ENCODE measurements around the gene GNAO1.

The GNAO1 gene

DNA sequence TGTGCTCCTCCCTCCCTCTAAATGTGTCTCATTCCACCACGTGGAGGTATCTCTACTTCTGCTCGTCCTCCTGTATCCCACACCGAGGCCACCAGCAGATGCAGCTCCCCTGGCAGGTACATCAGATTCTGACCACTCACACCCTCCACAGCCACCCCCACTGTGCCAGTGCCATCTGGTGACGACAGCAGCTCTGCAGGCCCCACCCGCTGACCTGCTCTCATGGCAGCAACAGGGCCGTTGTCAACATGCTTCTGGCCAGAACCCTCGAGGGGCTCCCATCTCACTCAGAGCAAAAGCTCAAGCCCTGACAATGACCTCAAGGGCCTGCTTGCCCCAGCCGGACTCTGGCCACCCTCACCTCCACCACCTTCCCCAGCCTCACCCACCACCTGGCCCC is 140.6 kb downstream of the GNAO1 start:
- H3K36me3 ChIP-seq (ENCODE audit: control insufficient read depth, low read depth, low read length): no peaks in the 10 kb centered on the region
- no peak overlapping the region for H3K27ac ChIP-seq (ENCODE audit: low read length)
- no peak overlapping the region for H3K9ac ChIP-seq (ENCODE audit: low read length)
- no peaks in the 10 kb centered on the region for H3K27me3 ChIP-seq (ENCODE audit: control insufficient read depth, insufficient read depth, low read length)
- no peak overlapping the region for H3K4me3 ChIP-seq (ENCODE audit: low read length)
- H3K4me1 ChIP-seq (ENCODE audit: control insufficient read depth, low read depth, low read length): no peaks in the 10 kb centered on the region
- H3K9me3 ChIP-seq (ENCODE audit: control insufficient read depth, low read depth, low read length): no peaks in the 10 kb centered on the region

- Histone ChIP-seq H3K9me3 (ENCODE audit: control insufficient read depth, low read depth, low read length) (no peaks in the 10 kb centered on the region), H3K27me3 (ENCODE audit: control insufficient read depth, insufficient read depth, low read length) (no peaks in the 10 kb centered on the region), H3K9ac (ENCODE audit: low read length) (no peak overlapping the region), H3K4me1 (ENCODE audit: control insufficient read depth, low read depth, low read length) (no peaks in the 10 kb centered on the region), H3K4me3 (ENCODE audit: low read length) (no peak overlapping the region), H3K36me3 (ENCODE audit: control insufficient read depth, low read depth, low read length) (no peaks in the 10 kb centered on the region), H3K27ac (ENCODE audit: low read length) (no peak overlapping the region)
Observed at GRCh38 chr16:56332464-56333079, 141.3 kb downstream of the GNAO1 start.

- Histone ChIP-seq H3K9me3 (ENCODE audit: control insufficient read depth, low read depth, low read length) (no peaks in the 10 kb centered on the region), H3K4me1 (ENCODE audit: control insufficient read depth, low read depth, low read length) (no peaks in the 10 kb centered on the region), H3K9ac (ENCODE audit: low read length) (no peak overlapping the region), H3K4me3 (ENCODE audit: low read length) (no peak overlapping the region), H3K27me3 (ENCODE audit: control insufficient read depth, insufficient read depth, low read length) (no peaks in the 10 kb centered on the region), H3K27ac (ENCODE audit: low read length) (no peak overlapping the region), H3K36me3 (ENCODE audit: control insufficient read depth, low read depth, low read length) (no peaks in the 10 kb centered on the region)
Observed at GRCh38 chr16:56334761-56335160, 143.5 kb downstream of the GNAO1 start.

- Histone ChIP-seq H3K27me3 (ENCODE audit: control insufficient read depth, insufficient read depth, low read length) (no peaks in the 10 kb centered on the region), H3K27ac (ENCODE audit: low read length) (no peak overlapping the region), H3K9ac (ENCODE audit: low read length) (no peak overlapping the region), H3K9me3 (ENCODE audit: control insufficient read depth, low read depth, low read length) (no peaks in the 10 kb centered on the region), H3K36me3 (ENCODE audit: control insufficient read depth, low read depth, low read length) (no peaks in the 10 kb centered on the region), H3K4me1 (ENCODE audit: control insufficient read depth, low read depth, low read length) (no peaks in the 10 kb centered on the region), H3K4me3 (ENCODE audit: low read length) (no peak overlapping the region)
Observed at GRCh38 chr16:56336071-56336688, 144.9 kb downstream of the GNAO1 start.

DNA sequence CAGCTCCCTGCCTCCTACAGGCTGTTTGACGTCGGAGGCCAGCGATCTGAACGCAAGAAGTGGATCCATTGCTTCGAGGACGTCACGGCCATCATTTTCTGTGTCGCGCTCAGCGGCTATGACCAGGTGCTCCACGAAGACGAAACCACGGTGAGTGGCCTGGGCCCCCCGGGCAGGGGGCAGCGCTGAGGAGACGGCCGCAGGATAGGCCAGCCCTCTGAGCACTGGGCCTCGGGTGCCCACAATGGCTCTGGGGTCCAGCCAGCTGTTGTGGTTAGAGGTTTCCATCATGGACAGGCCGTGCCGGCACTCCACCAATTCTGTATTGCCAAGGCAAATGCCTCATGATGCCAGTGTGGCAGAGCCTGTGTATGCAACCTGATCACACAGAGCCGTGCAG is 145.4 kb downstream of the GNAO1 start:
- Histone ChIP-seq H3K9me3 (ENCODE audit: control insufficient read depth, low read depth, low read length) (no peaks in the 10 kb centered on the region), H3K36me3 (ENCODE audit: control insufficient read depth, low read depth, low read length) (no peaks in the 10 kb centered on the region), H3K27ac (ENCODE audit: low read length) (no peak overlapping the region), H3K4me1 (ENCODE audit: control insufficient read depth, low read depth, low read length) (no peaks in the 10 kb centered on the region), H3K27me3 (ENCODE audit: control insufficient read depth, insufficient read depth, low read length) (no peaks in the 10 kb centered on the region), H3K9ac (ENCODE audit: low read length) (no peak overlapping the region), H3K4me3 (ENCODE audit: low read length) (no peak overlapping the region)

- Histone ChIP-seq H3K27me3 (ENCODE audit: control insufficient read depth, insufficient read depth, low read length) (no peaks in the 10 kb centered on the region), H3K27ac (ENCODE audit: low read length) (no peak overlapping the region), H3K4me3 (ENCODE audit: low read length) (no peak overlapping the region), H3K36me3 (ENCODE audit: control insufficient read depth, low read depth, low read length) (no peaks in the 10 kb centered on the region), H3K9me3 (ENCODE audit: control insufficient read depth, low read depth, low read length) (no peaks in the 10 kb centered on the region), H3K9ac (ENCODE audit: low read length) (no peak overlapping the region), H3K4me1 (ENCODE audit: control insufficient read depth, low read depth, low read length) (no peaks in the 10 kb centered on the region)
Observed at GRCh38 chr16:56337131-56337857, 146.0 kb downstream of the GNAO1 start.

DNA sequence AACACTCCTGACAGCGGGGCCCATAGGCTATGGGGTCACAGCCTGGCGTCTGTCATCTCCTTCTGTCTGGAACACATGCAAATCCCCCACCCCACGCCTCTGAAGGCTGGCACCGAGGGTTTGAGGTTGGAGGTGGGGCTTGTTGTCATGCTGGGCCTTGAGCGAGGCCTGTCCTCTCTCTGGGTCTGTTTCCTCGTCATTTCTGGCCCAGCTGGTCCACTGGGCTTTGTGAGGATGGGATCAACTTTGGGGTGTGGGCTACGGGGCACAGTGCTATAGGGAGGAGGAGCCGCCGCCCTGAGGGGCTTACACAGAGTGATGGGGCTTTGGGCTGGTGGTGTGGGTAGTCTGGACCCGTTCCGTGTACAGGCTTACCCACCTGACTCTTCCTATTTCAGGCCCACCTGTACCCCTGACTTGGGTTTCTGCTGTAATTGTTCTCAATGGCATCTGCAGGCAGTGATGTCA is 146.6 kb downstream of the GNAO1 start:
- Histone ChIP-seq H3K36me3 (ENCODE audit: control insufficient read depth, low read depth, low read length) (no peaks in the 10 kb centered on the region), H3K27me3 (ENCODE audit: control insufficient read depth, insufficient read depth, low read length) (no peaks in the 10 kb centered on the region), H3K27ac (ENCODE audit: low read length) (no peak overlapping the region), H3K9ac (ENCODE audit: low read length) (no peak overlapping the region), H3K9me3 (ENCODE audit: control insufficient read depth, low read depth, low read length) (no peaks in the 10 kb centered on the region), H3K4me3 (ENCODE audit: low read length) (no peak overlapping the region), H3K4me1 (ENCODE audit: control insufficient read depth, low read depth, low read length) (no peaks in the 10 kb centered on the region)

GRCh38 chr16:56338566-56339318 is 147.5 kb downstream of the GNAO1 start:
- Histone ChIP-seq H3K4me1 (ENCODE audit: control insufficient read depth, low read depth, low read length) (no peaks in the 10 kb centered on the region), H3K27me3 (ENCODE audit: control insufficient read depth, insufficient read depth, low read length) (no peaks in the 10 kb centered on the region), H3K9me3 (ENCODE audit: control insufficient read depth, low read depth, low read length) (no peaks in the 10 kb centered on the region), H3K9ac (ENCODE audit: low read length) (no peak overlapping the region), H3K4me3 (ENCODE audit: low read length) (no peak overlapping the region), H3K36me3 (ENCODE audit: control insufficient read depth, low read depth, low read length) (no peaks in the 10 kb centered on the region), H3K27ac (ENCODE audit: low read length) (no peak overlapping the region)

DNA sequence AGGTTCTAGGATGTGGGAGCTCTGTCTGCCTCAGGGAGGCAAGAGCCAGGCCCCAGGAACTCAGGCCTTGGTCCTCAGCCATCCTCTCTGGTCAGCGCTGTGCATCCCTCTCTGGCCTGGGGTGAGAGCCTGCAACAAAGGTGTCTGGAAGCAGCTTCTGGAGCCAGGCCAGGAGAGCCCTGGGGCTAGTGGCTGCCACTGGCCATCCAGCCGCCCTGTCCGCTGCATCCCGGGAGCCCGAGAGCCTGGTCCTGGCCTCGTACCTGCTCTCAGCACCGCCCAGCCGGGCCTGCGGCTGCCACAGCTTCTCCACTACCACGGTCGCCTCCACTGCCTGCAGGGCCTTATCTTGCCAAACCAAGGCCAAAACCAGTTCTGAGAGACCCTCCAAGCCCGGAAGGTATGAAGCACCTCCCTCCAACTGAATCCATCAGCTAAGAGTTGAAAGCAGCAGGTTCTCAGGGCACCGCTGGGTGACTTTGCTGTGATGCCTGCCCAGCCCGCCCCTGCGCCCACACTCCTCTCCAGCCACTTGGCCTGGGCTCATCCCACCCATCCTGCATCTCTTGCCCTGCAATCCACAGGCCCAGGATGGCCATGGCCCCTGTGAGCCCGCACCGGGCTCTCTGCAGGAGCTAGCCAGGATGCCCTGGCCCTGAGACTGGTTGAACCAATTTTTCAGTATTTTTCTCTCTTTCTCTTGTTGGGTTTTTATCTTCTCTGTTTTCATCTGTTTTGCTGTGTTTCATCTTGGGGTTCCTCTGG is 148.3 kb downstream of the GNAO1 start:
- Histone ChIP-seq H3K9ac (ENCODE audit: low read length) (no peak overlapping the region), H3K36me3 (ENCODE audit: control insufficient read depth, low read depth, low read length) (no peaks in the 10 kb centered on the region), H3K4me1 (ENCODE audit: control insufficient read depth, low read depth, low read length) (no peaks in the 10 kb centered on the region), H3K9me3 (ENCODE audit: control insufficient read depth, low read depth, low read length) (no peaks in the 10 kb centered on the region), H3K4me3 (ENCODE audit: low read length) (no peak overlapping the region), H3K27me3 (ENCODE audit: control insufficient read depth, insufficient read depth, low read length) (no peaks in the 10 kb centered on the region), H3K27ac (ENCODE audit: low read length) (no peak overlapping the region)

DNA sequence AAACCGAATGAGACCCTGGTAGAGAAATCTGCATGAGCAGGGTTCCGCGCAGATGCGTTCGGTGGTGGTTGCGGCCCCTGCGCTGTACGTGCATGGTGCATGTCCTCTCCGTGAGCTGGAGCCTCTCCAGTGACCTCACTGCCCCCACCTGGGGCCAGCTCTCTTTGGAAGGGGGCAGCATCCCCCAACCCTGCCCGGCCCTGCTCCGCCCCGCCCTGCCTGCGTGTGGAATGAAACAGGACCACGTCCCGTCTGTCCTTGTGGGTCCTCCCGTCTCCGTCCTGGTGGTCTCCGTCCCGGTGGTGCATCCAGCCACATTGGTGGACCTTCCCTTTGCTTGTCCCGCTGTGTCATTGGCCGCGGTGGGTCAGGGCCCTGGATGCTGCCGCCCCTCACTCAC is 149.1 kb downstream of the GNAO1 start:
- Histone ChIP-seq H3K36me3 (ENCODE audit: control insufficient read depth, low read depth, low read length) (no peaks in the 10 kb centered on the region), H3K9me3 (ENCODE audit: control insufficient read depth, low read depth, low read length) (no peaks in the 10 kb centered on the region), H3K27me3 (ENCODE audit: control insufficient read depth, insufficient read depth, low read length) (no peaks in the 10 kb centered on the region), H3K4me1 (ENCODE audit: control insufficient read depth, low read depth, low read length) (no peaks in the 10 kb centered on the region), H3K9ac (ENCODE audit: low read length) (no peak overlapping the region), H3K4me3 (ENCODE audit: low read length) (no peak overlapping the region), H3K27ac (ENCODE audit: low read length) (no peak overlapping the region)

GRCh38 chr16:56340864-56341365 is 149.6 kb downstream of the GNAO1 start:
- H3K4me3 ChIP-seq (ENCODE audit: low read length): no peak overlapping the region
- H3K27me3 ChIP-seq (ENCODE audit: control insufficient read depth, insufficient read depth, low read length): no peaks in the 10 kb centered on the region
- no peaks in the 10 kb centered on the region for H3K36me3 ChIP-seq (ENCODE audit: control insufficient read depth, low read depth, low read length)
- H3K4me1 ChIP-seq (ENCODE audit: control insufficient read depth, low read depth, low read length): no peaks in the 10 kb centered on the region
- H3K9me3 ChIP-seq (ENCODE audit: control insufficient read depth, low read depth, low read length): no peaks in the 10 kb centered on the region
- no peak overlapping the region for H3K9ac ChIP-seq (ENCODE audit: low read length)
- no peak overlapping the region for H3K27ac ChIP-seq (ENCODE audit: low read length)

Data from iPS-18a (cell line).